PFSK-1 (cell line): Measurements from ENCODE around the gene RPAIN.

Experiments used
- FOXP2 ChIP-seq: optimal IDR thresholded peaks from 2 replicates; pipeline ENCODE3; 2011; ENCODE audit warnings: borderline replicate concordance, control low read depth, inconsistent platforms; ENCODE audit not compliant: insufficient read depth; ENCODE audit errors: extremely low read length, extremely low read depth
- POLR2AphosphoS5 ChIP-seq: IDR thresholded peaks from 2 replicates; pipeline ENCODE4 v1.6.1; 2012; ENCODE audit warnings: low read depth, mild to moderate bottlenecking, control low read depth, low read length, moderate library complexity
- REST ChIP-seq, 2 experiments: IDR thresholded peaks; 2 replicates each; pipeline versions ENCODE4 v1.6.1 to v1.8.0; 2011 to 2012; ENCODE audit warnings: low read depth in 2 of 2, low read length in 2 of 2, control low read depth in 1 of 2, inconsistent platforms in 1 of 2, mild to moderate bottlenecking in 1 of 2, moderate library complexity in 1 of 2; ENCODE audit not compliant: insufficient read depth in 1 of 2
- SIN3A ChIP-seq: IDR thresholded peaks from 2 replicates; pipeline ENCODE4 v1.6.1; 2012; ENCODE audit warnings: mild to moderate bottlenecking, low read length, moderate library complexity, borderline replicate concordance; ENCODE audit not compliant: insufficient read depth
- TAF1 ChIP-seq: IDR thresholded peaks from 2 replicates; pipeline ENCODE4 v1.6.1; 2012; ENCODE audit warnings: low read length, control low read depth, borderline replicate concordance; ENCODE audit not compliant: insufficient read depth

The RPAIN gene

GRCh38 chr17:5419356-5419958, 525 bp upstream of the RPAIN start, which contains the start of gene NUP88:
TSS of gene NUP88 (minus strand) at chr17:5419662. CDS start at chr17:5419650, 12 bp downstream.
- TF ChIP-seq REST (IDR thresholded peaks at IDR 0.05; ENCODE audit: insufficient read depth in 1 of 2, low read depth in 2 of 2, low read length in 2 of 2), result no peak
- TF ChIP-seq FOXP2, result peak; percentile 68
- TF ChIP-seq POLR2AphosphoS5, result peak; percentile 60
- peak; percentile 96 for TF ChIP-seq TAF1
- TF ChIP-seq SIN3A, result peak; percentile 35; the same call in 1 of the 2 replicates

- TF ChIP-seq TAF1 (no peak), FOXP2 (no peak), REST (IDR thresholded peaks at IDR 0.05; ENCODE audit: insufficient read depth in 1 of 2, low read depth in 2 of 2, low read length in 2 of 2) (no peak), POLR2AphosphoS5 (no peak), SIN3A (no peak)
Observed at GRCh38 chr17:5422505-5422904, 2.5 kb downstream of the RPAIN start.

- TF ChIP-seq FOXP2, result no peak
- TF ChIP-seq REST (IDR thresholded peaks at IDR 0.05; ENCODE audit: insufficient read depth in 1 of 2, low read depth in 2 of 2, low read length in 2 of 2), result no peak
- TF ChIP-seq TAF1, result no peak
- no peak for TF ChIP-seq POLR2AphosphoS5
- no peak for TF ChIP-seq SIN3A
Observed at GRCh38 chr17:5424909-5425308, 4.9 kb downstream of the RPAIN start.

GRCh38 chr17:5425826-5426225, 5.8 kb downstream of the RPAIN start:
- TF ChIP-seq REST (IDR thresholded peaks at IDR 0.05; ENCODE audit: insufficient read depth in 1 of 2, low read depth in 2 of 2, low read length in 2 of 2) (no peak), FOXP2 (no peak), POLR2AphosphoS5 (no peak), TAF1 (no peak), SIN3A (no peak)
